Measurements from ENCODE around the gene NSMCE3. TPM values are rescaled to one million over a fixed set of nuclear protein-coding genes. Genes with fewer than 3 reads are reported as not detected.

Gene NSMCE3
- total RNA-seq, 1 experiment from 2014 or later = 9.0 TPM

DNA sequence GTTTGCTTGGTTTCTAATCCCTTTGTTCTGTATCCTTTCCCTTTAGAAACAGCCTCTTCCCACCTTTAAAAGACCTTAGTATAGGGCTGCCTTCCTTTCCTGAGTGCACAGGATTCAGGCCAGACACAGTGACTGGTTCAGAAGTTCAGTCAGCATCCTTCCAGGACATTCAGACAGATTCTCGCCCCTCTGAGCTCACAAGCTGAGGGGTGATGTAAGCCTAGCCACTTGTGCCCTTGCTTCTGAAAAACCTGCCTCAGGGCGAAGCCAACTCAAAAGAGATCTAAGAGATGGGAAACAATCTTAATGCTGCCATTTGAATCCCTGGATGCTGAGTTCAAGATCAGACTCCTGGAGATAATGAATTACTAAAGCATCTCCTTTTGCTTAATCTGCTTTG, 6.7 kb upstream of the NSMCE3 start:
- DNase-seq = no peak
- Histone ChIP-seq H3K4me3 (no peak overlapping the region), H3K36me3 (no peaks in the 10 kb centered on the region), H3K27me3 (no peaks in the 10 kb centered on the region), H3K9me3 (no peaks in the 10 kb centered on the region)

DNA sequence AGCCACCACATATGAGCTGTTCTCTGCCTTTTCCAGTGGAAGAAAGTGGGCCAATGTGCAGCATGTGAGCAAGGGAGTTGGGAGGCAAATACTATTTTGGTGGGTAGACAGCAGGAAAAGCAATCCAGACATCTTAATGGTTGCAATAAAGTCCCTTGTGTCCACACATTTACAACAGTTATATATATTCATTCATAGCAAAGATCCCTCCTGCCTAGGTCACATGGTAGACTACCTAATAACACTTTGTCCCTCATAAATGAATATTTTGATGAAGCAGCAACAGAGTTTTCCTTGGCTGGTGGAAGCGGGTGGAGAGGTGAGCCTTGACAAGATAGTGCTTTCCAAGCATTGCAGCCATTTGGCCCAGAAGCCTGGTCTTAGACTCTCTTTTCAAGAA, 6.2 kb upstream of the NSMCE3 start:
- H3K9me3 ChIP-seq = no peaks in the 10 kb centered on the region
- no peak overlapping the region for H3K4me3 ChIP-seq
- H3K27me3 ChIP-seq = no peaks in the 10 kb centered on the region
- no peaks in the 10 kb centered on the region for H3K36me3 ChIP-seq
- no peak for DNase-seq

- H3K4me3 ChIP-seq = no peak overlapping the region
- H3K27me3 ChIP-seq = no peaks in the 10 kb centered on the region
- no peak for DNase-seq
- H3K36me3 ChIP-seq = no peaks in the 10 kb centered on the region
- no peaks in the 10 kb centered on the region for H3K9me3 ChIP-seq
These were observed 5.3 kb upstream of the NSMCE3 start for GRCh38 chr15:29274946-29275345.

DNA sequence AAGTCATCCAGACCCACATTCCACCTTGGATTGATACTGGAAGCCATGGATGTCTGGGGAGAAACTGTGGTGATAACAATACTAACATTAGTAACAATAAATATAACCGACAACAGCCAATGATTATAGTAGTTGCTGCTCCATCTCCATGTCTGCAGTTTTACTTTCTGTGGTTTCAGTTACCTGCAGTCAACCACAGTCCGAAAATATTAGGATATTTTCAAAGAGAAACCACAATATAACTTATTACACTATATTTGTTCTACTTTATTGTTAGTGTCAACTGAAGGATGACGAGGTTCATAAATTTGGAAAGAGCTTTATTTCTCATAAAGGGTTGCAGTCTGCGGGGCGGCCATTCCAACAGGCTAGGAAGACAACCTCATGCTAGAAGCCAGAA, 2.6 kb upstream of the NSMCE3 start:
- H3K9me3 ChIP-seq = no peaks in the 10 kb centered on the region
- no peak for DNase-seq
- H3K36me3 ChIP-seq = no peaks in the 10 kb centered on the region
- H3K4me3 ChIP-seq = no peak overlapping the region
- H3K27me3 ChIP-seq = no peaks in the 10 kb centered on the region

DNA sequence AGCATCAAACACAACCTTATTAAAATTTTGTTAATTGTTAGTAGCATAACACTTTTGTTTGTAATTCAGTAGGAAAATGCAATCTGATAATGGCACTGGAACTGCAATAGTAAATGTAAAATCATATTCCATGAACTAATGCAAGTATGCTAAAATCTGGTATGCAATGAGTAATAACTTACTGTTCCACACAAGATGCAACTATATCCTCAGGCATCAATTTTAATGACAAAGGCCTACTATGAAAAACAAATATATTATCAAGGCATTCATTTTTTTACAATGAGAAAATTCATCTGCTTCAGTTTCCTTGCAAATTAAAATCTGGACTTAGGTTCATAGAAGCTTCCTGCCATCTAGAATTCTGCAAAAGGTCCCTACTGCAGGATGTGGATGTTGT, 1.4 kb upstream of the NSMCE3 start:
- no peaks in the 10 kb centered on the region for H3K27me3 ChIP-seq
- H3K36me3 ChIP-seq = no peaks in the 10 kb centered on the region; the same call in 1 of the 2 replicates
- no peak for DNase-seq
- H3K9me3 ChIP-seq = no peaks in the 10 kb centered on the region
- H3K4me3 ChIP-seq = no peak overlapping the region

- DNase-seq = no peak
These were observed 740 bp upstream of the NSMCE3 start for GRCh38 chr15:29270169-29270955.

DNA sequence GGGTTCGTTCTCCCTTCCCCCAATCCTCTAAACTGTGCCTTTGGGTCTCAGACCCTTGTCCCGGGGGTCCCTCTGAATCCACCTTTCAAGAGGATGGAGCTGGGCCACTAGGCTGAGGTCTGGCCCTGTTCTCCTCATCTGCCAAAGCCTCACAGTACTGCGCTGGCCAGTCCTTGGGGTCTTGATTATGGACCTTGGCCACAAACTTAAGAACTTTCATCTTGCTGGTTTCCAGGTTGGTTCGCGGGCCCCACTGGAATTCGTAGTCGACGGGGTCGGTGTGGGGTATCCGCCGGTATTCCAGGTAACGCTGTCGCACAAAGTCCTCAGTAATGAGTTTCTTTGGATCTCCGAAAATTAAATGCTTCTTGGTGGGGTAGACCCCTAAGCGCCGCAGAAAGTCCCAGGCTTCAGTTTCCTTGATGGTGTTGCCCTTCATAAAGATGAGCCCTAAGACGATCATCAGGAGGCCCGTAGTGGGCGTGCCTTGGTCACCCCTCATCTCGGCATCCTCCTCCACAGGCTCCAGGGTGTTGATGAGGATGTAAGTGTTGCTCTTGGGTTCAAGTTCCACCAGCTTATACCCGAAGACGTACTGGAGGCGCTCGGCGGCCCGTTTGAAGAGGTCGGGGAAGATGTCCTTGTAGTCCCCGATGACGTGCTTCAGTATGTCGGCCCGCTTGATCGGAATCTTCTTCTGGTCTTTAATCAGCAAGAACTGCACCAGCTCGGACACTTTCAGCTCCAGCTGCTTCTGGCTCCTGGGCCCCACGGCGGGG, 727 bp downstream of the NSMCE3 start:
- Histone ChIP-seq H3K36me3 (no peaks in the 10 kb centered on the region; the same call in 1 of the 2 replicates), H3K9me3 (no peaks in the 10 kb centered on the region), H3K27me3 (no peaks in the 10 kb centered on the region), H3K4me3 (peak overlapping the region; percentile 69)
- peak; percentile 13 for DNase-seq

More at GRCh38 chr15:29270169-29270955, 740 bp upstream of the NSMCE3 start:
- Histone ChIP-seq H3K27me3 (no peaks in the 10 kb centered on the region), H3K36me3 (no peaks in the 10 kb centered on the region; the same call in 1 of the 2 replicates), H3K9me3 (no peaks in the 10 kb centered on the region), H3K4me3 (peak overlapping the region; percentile 69)

DNA sequence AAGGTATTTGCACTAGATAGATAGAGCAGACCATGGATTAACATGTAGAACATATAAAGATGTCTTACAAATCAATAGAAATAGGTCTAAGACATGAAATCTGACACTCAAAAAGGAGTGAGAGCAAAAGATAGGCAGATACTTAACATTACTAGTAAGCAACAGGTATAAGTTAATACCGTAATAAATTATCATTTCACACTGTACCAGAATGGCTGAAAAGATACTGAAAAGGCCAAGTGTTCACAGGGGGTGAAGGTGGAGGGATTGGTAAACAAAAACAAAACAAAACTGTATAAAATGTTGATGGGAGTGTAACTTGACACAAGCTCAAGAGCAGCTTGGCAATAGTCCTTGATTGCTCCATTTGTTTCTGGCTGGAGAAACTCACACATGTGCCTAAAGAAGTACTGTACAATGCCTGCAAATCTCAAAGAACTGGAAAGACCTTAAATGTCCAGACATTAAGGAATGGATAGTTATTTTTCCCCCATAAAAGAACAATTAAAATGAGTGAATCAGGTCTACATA, 3.5 kb downstream of the NSMCE3 start:
- no peak overlapping the region for H3K4me3 ChIP-seq
- H3K27me3 ChIP-seq = no peaks in the 10 kb centered on the region
- H3K36me3 ChIP-seq = no peaks in the 10 kb centered on the region; the same call in 1 of the 2 replicates
- no peak for DNase-seq
- no peaks in the 10 kb centered on the region for H3K9me3 ChIP-seq

- no peaks in the 10 kb centered on the region for H3K27me3 ChIP-seq
- no peak for DNase-seq
These were observed 6.3 kb downstream of the NSMCE3 start for GRCh38 chr15:29263289-29263688.

GRCh38 chr15:29262738-29263137, 6.9 kb downstream of the NSMCE3 start:
- DNase-seq = no peak
- no peaks in the 10 kb centered on the region for H3K9me3 ChIP-seq
- H3K27me3 ChIP-seq = no peaks in the 10 kb centered on the region
- no peaks in the 10 kb centered on the region; the same call in 1 of the 2 replicates for H3K36me3 ChIP-seq
- no peak overlapping the region for H3K4me3 ChIP-seq

More at GRCh38 chr15:29263289-29263688, 6.3 kb downstream of the NSMCE3 start:
- Histone ChIP-seq H3K4me3 (no peak overlapping the region), H3K36me3 (no peaks in the 10 kb centered on the region; the same call in 1 of the 2 replicates), H3K9me3 (no peaks in the 10 kb centered on the region)

DNA sequence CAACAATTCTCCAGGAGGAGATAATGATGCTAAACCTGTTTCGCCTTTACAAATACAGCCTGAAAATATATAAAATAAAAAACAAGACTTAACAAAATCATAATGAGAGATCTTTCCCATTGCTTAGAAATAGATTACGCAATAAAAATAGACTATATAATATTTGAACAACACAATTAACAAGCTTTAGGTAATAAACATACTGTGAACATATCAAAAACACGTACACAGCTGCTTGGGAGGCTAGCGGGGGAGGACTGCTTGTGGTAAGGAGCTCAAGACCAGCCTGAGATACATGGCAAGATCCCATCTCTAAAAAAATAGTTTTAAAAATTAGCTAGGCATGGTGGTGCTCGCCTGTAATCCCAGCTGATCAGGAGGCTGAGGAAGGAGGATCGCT, 8.7 kb downstream of the NSMCE3 start:
- DNase-seq = no peak
- H3K9me3 ChIP-seq = no peaks in the 10 kb centered on the region

DNA sequence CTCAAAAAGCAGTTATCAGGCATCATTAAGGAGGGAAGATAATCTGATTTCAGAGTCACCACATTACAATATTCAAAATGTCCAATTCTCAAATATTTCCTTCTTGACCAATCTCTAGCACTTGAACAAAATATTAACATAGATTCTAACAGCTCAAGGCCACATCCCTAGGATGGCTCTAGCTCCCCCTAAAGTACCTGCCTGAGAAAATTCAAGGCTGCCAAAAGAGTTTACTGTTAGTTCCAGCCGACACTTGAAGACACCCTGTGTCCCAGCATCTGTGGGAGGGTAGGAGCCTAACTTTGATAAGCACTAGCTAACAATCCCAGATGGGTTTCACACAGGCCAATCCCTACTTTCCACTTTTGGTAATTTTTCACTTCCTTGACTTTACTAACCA, 10.4 kb downstream of the NSMCE3 start:
- no peaks in the 10 kb centered on the region for H3K27me3 ChIP-seq
- no peak for DNase-seq
- no peak overlapping the region for H3K4me3 ChIP-seq
- no peaks in the 10 kb centered on the region for H3K36me3 ChIP-seq
- H3K9me3 ChIP-seq = no peaks in the 10 kb centered on the region

More for the DNA sequence above, 8.7 kb downstream of the NSMCE3 start:
- H3K27me3 ChIP-seq = no peaks in the 10 kb centered on the region
- no peak overlapping the region for H3K4me3 ChIP-seq
- H3K36me3 ChIP-seq = no peaks in the 10 kb centered on the region; the same call in 1 of the 2 replicates

DNA sequence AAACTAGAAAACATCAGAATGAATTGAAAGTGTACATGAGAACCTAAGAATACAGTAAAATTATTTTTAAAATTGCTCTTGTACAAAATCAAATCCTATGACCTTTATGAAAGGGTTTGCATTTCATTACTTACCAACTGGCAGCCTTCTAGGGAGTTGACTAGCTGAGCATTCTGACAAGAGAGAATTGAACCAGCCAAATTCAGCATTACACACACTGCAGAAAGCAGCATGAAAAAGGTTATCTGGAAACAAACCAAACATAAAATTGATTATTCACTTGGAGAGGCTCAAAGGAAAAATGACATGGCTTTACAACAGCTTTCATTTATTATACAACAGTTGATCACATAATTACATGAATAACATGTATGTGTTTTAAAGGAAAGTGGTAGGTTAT, 17.4 kb downstream of the NSMCE3 start:
- H3K36me3 ChIP-seq = no peaks in the 10 kb centered on the region
- H3K9me3 ChIP-seq = no peaks in the 10 kb centered on the region
- H3K27me3 ChIP-seq = no peaks in the 10 kb centered on the region
- no peak overlapping the region for H3K4me3 ChIP-seq
- no peak for DNase-seq

DNA sequence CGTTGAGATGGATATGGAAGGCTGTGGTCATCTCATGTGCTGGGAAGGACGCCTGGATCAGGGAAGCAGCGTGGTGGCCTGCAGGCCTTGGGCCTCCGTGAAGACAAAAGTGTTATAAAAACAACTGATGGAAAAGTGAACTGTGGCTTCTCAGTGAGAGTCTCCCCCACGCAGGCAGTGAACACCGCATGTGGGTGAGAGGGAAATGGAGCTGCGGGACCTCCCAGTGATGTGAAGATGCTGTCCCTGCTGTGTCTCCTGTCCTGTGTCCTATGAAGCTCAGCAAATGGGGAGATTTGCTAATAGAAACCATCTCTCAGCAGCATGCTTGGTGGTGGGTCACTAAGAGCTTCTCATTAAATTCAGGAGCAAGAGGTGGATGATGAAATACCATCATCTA, 25.1 kb downstream of the NSMCE3 start:
- no peak for DNase-seq
- H3K9me3 ChIP-seq = no peaks in the 10 kb centered on the region
- H3K4me3 ChIP-seq = no peak overlapping the region
- no peaks in the 10 kb centered on the region for H3K27me3 ChIP-seq
- no peaks in the 10 kb centered on the region for H3K36me3 ChIP-seq

GRCh38 chr15:29244123-29244522, 25.5 kb downstream of the NSMCE3 start:
- no peaks in the 10 kb centered on the region for H3K27me3 ChIP-seq
- H3K36me3 ChIP-seq = no peaks in the 10 kb centered on the region
- no peak for DNase-seq
- H3K4me3 ChIP-seq = no peak overlapping the region
- no peaks in the 10 kb centered on the region for H3K9me3 ChIP-seq

DNA sequence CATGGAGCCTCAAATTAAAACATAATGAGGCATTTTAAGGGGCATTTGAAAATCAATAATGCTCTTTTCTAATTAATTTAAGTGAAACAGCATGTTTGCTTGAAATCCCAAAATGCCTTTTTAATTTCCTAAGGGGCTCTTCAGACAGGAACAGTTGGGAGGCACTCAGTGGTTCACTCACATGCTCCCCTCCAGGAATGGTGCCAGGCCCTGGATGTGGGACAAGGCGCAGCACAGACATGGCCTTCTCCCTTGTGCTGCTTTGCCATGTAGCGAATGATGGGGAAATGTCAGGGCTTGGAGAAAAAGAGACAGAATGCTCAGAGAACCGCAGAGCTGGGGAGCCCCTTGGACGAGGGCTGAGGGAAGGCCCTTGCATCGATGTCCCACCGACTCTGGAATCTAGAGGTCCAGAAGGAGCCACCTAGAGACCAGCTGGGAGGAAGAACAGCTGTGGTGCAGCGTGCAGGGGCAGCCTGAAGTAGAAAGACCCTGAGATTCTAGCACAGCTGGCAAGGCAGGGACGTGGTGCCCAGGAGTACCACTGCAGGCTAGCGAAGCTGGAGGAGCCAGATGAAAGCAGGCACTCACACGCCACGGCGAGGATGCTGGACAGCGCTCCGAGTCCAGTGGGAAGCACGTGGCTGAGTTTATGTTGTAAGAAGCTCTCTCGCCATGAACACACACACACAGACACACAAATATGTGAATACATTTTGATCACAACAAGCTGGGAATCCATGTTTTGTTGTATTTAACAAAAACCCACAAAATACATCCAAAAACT, 27.0 kb downstream of the NSMCE3 start:
- Histone ChIP-seq H3K9me3 (no peaks in the 10 kb centered on the region), H3K36me3 (no peaks in the 10 kb centered on the region), H3K4me3 (no peak overlapping the region), H3K27me3 (no peaks in the 10 kb centered on the region)
- no peak for DNase-seq

DNA sequence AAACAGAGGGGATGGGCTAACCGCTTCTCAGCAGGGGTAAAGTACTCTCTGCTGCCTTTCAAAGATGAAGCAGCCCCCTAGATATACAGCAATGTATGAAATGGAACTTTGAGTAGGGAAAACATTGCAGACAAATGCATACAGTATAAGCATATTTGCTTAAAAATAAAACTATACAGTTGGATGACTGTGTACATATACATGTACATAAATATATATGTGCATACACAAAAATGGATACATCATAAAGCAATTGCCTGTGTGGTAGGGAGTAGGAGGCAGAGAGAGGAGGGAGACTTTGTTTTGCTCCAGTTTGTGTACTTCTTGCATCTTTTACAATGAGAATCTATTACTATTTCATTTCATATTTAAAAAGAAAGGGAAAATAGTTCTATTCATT, 28.4 kb downstream of the NSMCE3 start:
- Histone ChIP-seq H3K9me3 (no peaks in the 10 kb centered on the region), H3K4me3 (no peak overlapping the region), H3K36me3 (no peaks in the 10 kb centered on the region), H3K27me3 (no peaks in the 10 kb centered on the region)
- DNase-seq = no peak
